Measurements from ENCODE around the gene P3H4.

Gene P3H4

DNA sequence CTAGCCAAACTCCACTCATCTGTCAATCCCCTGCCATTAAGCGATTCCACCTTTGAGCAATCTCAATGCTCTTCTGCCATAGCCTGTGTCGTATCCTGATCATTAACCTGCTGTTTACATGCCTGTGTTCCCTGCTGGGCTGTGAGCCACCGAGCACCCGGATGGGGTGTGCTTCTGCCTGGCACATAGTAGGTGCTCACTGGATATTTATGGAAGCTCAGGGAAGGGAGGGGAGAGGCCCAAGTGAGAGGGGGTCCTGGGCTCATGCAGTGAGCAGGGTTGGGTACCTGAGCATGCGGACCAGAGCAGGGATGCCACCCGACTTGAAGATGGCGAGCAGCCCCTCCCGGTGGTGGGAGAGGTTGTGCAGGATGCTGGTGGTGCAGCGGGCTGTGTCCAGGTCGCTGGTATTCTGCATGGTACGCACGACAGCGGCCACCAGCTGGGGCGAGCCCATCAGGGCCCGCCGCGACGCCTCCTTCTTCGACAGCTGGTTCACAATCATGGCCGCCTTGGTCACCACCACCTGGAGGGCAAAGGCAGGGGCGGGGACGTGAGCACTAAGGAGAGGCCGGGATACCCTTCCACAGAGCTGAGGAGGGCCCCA lies 43.0 kb downstream of the P3H4 start:
- Histone ChIP-seq H3K9ac (ENCODE audit: low read length) (no peak overlapping the region), H3K27ac (ENCODE audit: low read length) (no peak overlapping the region), H3K36me3 (replicated peaks; ENCODE audit: low read depth, low read length) (no peaks in the 10 kb centered on the region), H3K27me3 (ENCODE audit: low read depth, low read length) (no peaks in the 10 kb centered on the region), H3K4me3 (ENCODE audit: low read length) (no peak overlapping the region), H3K4me1 (ENCODE audit: low read length) (no peaks in the 10 kb centered on the region), H4K20me1 (ENCODE audit: insufficient read depth, low read length) (no peaks in the 10 kb centered on the region), H3K9me3 (ENCODE audit: insufficient read depth, low read length) (no peaks in the 10 kb centered on the region), H3K79me2 (ENCODE audit: low read length) (no peaks in the 10 kb centered on the region), H3K4me2 (ENCODE audit: low read length) (no peak overlapping the region), H2AFZ (ENCODE audit: low read depth, low read length) (no peak overlapping the region)
- TF ChIP-seq EZH2phosphoT487 (IDR thresholded peaks at IDR 0.05; ENCODE audit: low read depth): no peak
- TF ChIP-seq, protein P1, sequence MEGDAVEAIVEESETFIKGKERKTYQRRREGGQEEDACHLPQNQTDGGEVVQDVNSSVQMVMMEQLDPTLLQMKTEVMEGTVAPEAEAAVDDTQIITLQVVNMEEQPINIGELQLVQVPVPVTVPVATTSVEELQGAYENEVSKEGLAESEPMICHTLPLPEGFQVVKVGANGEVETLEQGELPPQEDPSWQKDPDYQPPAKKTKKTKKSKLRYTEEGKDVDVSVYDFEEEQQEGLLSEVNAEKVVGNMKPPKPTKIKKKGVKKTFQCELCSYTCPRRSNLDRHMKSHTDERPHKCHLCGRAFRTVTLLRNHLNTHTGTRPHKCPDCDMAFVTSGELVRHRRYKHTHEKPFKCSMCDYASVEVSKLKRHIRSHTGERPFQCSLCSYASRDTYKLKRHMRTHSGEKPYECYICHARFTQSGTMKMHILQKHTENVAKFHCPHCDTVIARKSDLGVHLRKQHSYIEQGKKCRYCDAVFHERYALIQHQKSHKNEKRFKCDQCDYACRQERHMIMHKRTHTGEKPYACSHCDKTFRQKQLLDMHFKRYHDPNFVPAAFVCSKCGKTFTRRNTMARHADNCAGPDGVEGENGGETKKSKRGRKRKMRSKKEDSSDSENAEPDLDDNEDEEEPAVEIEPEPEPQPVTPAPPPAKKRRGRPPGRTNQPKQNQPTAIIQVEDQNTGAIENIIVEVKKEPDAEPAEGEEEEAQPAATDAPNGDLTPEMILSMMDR (IDR thresholded peaks at IDR 0.05; ENCODE audit: low read depth, low read length): no peak

GRCh38 chr17:41767324-41768042 lies 44.3 kb downstream of the P3H4 start:
- Histone ChIP-seq H3K27ac (ENCODE audit: low read length) (no peak overlapping the region), H2AFZ (ENCODE audit: low read depth, low read length) (no peak overlapping the region), H3K9me3 (ENCODE audit: insufficient read depth, low read length) (no peaks in the 10 kb centered on the region), H3K4me1 (ENCODE audit: low read length) (no peaks in the 10 kb centered on the region), H3K79me2 (ENCODE audit: low read length) (no peaks in the 10 kb centered on the region), H3K4me3 (ENCODE audit: low read length) (no peak overlapping the region), H3K9ac (ENCODE audit: low read length) (no peak overlapping the region), H3K4me2 (ENCODE audit: low read length) (no peak overlapping the region), H4K20me1 (ENCODE audit: insufficient read depth, low read length) (no peaks in the 10 kb centered on the region), H3K27me3 (ENCODE audit: low read depth, low read length) (no peaks in the 10 kb centered on the region), H3K36me3 (replicated peaks; ENCODE audit: low read depth, low read length) (no peaks in the 10 kb centered on the region)
- TF ChIP-seq, protein P1 (IDR thresholded peaks at IDR 0.05; ENCODE audit: low read depth, low read length): no peak
- no peak for TF ChIP-seq EZH2phosphoT487 (IDR thresholded peaks at IDR 0.05; ENCODE audit: low read depth)

DNA sequence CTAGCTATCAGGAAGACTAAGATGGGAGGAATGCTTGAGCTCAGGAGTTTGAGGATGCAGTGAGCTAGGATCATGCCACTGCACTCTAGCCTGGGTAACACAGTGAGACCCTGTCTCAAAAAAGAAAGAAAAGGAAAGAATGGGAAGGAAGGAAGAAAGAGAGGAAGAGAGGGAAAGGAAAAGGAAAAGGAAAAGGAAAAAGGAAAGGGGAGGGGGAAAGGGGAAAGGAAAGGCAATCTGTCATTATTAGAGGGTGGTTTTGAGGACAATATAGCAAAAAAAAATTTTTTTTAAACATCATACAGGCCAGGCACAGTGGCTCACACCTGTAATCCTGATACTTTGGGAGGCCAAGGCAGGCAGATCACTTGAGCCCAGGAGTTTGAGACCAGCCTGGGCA lies 45.6 kb downstream of the P3H4 start:
- Histone ChIP-seq H2AFZ (ENCODE audit: low read depth, low read length) (no peak overlapping the region), H3K4me3 (ENCODE audit: low read length) (no peak overlapping the region), H4K20me1 (ENCODE audit: insufficient read depth, low read length) (no peaks in the 10 kb centered on the region), H3K36me3 (replicated peaks; ENCODE audit: low read depth, low read length) (no peaks in the 10 kb centered on the region), H3K9me3 (ENCODE audit: insufficient read depth, low read length) (no peaks in the 10 kb centered on the region), H3K27ac (ENCODE audit: low read length) (no peak overlapping the region), H3K79me2 (ENCODE audit: low read length) (no peaks in the 10 kb centered on the region), H3K27me3 (ENCODE audit: low read depth, low read length) (no peaks in the 10 kb centered on the region), H3K9ac (ENCODE audit: low read length) (no peak overlapping the region), H3K4me1 (ENCODE audit: low read length) (peaks cover 2% of the 10 kb centered on the region), H3K4me2 (ENCODE audit: low read length) (no peak overlapping the region)
- TF ChIP-seq, protein P1 (IDR thresholded peaks at IDR 0.05; ENCODE audit: low read depth, low read length): no peak
- TF ChIP-seq EZH2phosphoT487 (IDR thresholded peaks at IDR 0.05; ENCODE audit: low read depth): no peak

GRCh38 chr17:41763327-41763726 lies 48.4 kb downstream of the P3H4 start:
- no peak overlapping the region for H3K9ac ChIP-seq (ENCODE audit: low read length)
- H3K27ac ChIP-seq (ENCODE audit: low read length): no peak overlapping the region
- TF ChIP-seq EZH2phosphoT487 (IDR thresholded peaks at IDR 0.05; ENCODE audit: low read depth): no peak
- TF ChIP-seq, protein P1 (IDR thresholded peaks at IDR 0.05; ENCODE audit: low read depth, low read length): no peak
- H3K9me3 ChIP-seq (ENCODE audit: insufficient read depth, low read length): no peaks in the 10 kb centered on the region
- H3K4me2 ChIP-seq (ENCODE audit: low read length): no peak overlapping the region
- peaks cover 7% of the 10 kb centered on the region for H3K4me1 ChIP-seq (ENCODE audit: low read length)
- H4K20me1 ChIP-seq (ENCODE audit: insufficient read depth, low read length): no peaks in the 10 kb centered on the region
- H2AFZ ChIP-seq (ENCODE audit: low read depth, low read length): no peak overlapping the region
- H3K79me2 ChIP-seq (ENCODE audit: low read length): no peaks in the 10 kb centered on the region
- H3K27me3 ChIP-seq (ENCODE audit: low read depth, low read length): no peaks in the 10 kb centered on the region
- no peak overlapping the region for H3K4me3 ChIP-seq (ENCODE audit: low read length)
- no peaks in the 10 kb centered on the region for H3K36me3 ChIP-seq (replicated peaks; ENCODE audit: low read depth, low read length)

All from OCI-LY3 (cell line).